Esophagus muscularis mucosa (tissue), 3 donors: ENCODE measurements around the gene GPSM1.

Source experiments
- CTCF ChIP-seq, 3 experiments: fragments of 200-600 bp in 2 of 3; fragments of 450-650 bp in 1 of 3; sonication (generic) in 2 of 3; IDR thresholded peaks; one replicate each; pipeline ENCODE4 v1.5.1; 2017 to 2019; ENCODE audit warnings: antibody characterized with exemption in 3 of 3, mild to moderate bottlenecking in 2 of 3, moderate library complexity in 1 of 3
- POLR2A ChIP-seq: fragments of 450-650 bp; IDR thresholded peaks from one replicate; pipeline ENCODE4 v1.6.1; 2017; ENCODE audit warnings: antibody characterized with exemption, moderate library complexity, mild to moderate bottlenecking, low read depth
- POLR2AphosphoS5 ChIP-seq, 2 donors: sonication (generic); formaldehyde crosslinking; IDR thresholded peaks; one replicate each; pipeline ENCODE4 v1.6.1; 2017; ENCODE audit warnings: antibody characterized with exemption in 2 of 2

- TF ChIP-seq CTCF (IDR thresholded peaks at IDR 0.05) (no peak), POLR2A (no peak), POLR2AphosphoS5 (IDR thresholded peaks at IDR 0.05) (no peak)
These were observed 777 bp downstream of the GPSM1 start for GRCh38 chr9:136328011-136328621.
